GM12892 (cell line): ENCODE data around the gene HOXC6.
A peak's percentile ranks its signal among the peaks of the same experiment; 100 is the strongest.

Experiments
- DNase-seq: peaks from one replicate; pipeline ENCODE4 v3.0.0; 2011; ENCODE audit not compliant: insufficient read length
- FAIRE-seq: peaks from 2 replicates; lab custom pipeline; 2011; peaks lifted over from hg19 to GRCh38; lab: Jason Lieb, UNC
- POLR2A ChIP-seq: IDR thresholded peaks from 2 replicates; pipeline ENCODE4 v1.6.1; 2011; ENCODE audit warnings: low read depth, low read length, control low read depth
- POLR2AphosphoS5 ChIP-seq: IDR thresholded peaks from 2 replicates; pipeline ENCODE4 v1.6.1; 2011; ENCODE audit warnings: low read depth, low read length, control low read depth
- TAF1 ChIP-seq: IDR thresholded peaks from 2 replicates; pipeline ENCODE4 v1.6.1; 2011; ENCODE audit warnings: low read depth, mild to moderate bottlenecking, control low read depth, low read length, borderline replicate concordance

Gene HOXC6

GRCh38 chr12:53994264-53995001 lies 33.8 kb upstream of the HOXC6 start:
- TF ChIP-seq POLR2A (no peak), TAF1 (no peak), POLR2AphosphoS5 (no peak)
- DNase-seq (no peak), FAIRE-seq (no peak)

- no peak for FAIRE-seq
- no peak for DNase-seq
- TF ChIP-seq POLR2A (no peak), TAF1 (no peak), POLR2AphosphoS5 (no peak)
These were observed 33.2 kb upstream of the HOXC6 start for GRCh38 chr12:53995002-53995377.

- DNase-seq, result no peak
- no peak for TF ChIP-seq TAF1
- no peak for TF ChIP-seq POLR2AphosphoS5
- TF ChIP-seq POLR2A, result no peak
- peak; percentile 61 for FAIRE-seq
These were observed 32.6 kb upstream of the HOXC6 start for GRCh38 chr12:53995378-53996239.

- TF ChIP-seq POLR2A (no peak), POLR2AphosphoS5 (no peak), TAF1 (no peak)
- no peak for DNase-seq
- peak; percentile 84 for FAIRE-seq
These were observed 31.7 kb upstream of the HOXC6 start for GRCh38 chr12:53996240-53997203.

- TF ChIP-seq TAF1 (no peak), POLR2A (no peak), POLR2AphosphoS5 (no peak)
- no peak for DNase-seq
- no peak for FAIRE-seq
These were observed 30.8 kb upstream of the HOXC6 start for GRCh38 chr12:53997204-53998109.

DNA sequence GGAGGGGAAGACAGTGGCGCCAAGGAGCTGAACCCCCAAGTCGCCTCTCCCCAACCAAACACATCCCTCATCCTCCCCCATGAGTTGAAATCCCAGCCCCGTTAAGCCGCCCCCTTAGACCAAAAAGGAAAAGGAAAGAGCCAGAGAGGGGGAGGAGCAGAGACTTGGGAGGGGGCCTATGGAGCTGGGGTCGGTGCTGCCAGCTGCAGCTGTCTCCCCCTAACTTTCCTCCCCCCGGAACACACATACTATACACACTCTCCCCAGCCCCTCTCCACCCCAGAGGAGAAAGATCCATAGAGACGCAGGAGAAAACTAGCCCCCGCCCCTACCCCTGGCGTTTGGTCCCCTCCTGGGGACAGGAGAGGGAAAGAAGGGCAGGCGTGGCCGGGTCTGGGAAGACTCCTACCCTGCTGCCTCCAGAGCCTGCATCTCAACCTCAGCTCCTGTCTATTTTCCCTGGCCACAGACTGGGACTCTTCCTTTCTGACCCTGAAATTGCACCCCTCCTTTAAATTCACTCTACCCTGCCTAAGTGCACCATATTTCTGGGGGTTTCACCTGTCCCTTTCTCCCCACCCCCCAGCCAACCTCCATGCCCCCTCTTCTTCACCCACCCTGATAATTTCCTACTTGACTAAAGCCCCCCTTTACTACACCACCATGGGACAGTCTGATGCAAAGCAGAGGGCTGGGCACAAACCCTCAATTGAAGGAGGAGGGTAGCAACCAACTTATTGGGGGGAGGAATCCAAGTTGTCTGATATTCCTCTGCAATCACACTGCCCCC lies 29.9 kb upstream of the HOXC6 start:
- no peak for DNase-seq
- TF ChIP-seq POLR2AphosphoS5 (no peak), POLR2A (no peak), TAF1 (no peak)
- FAIRE-seq, result no peak

DNA sequence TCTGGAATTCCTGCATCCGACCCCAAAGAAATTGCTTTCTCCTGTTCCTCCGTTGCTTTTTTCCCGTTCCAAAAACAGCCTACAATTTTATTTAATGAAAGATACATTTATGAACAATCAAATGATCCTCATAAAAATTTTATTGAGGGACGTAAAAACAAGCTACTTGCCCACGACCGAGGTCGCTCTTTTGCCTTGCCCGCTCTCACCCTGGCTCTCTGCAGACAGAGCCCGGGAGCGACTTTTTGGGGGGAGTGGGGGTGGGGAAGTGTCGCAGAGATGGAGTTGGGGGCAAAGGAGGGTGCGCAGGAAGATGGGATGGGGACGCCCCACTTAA lies 29.4 kb upstream of the HOXC6 start:
- FAIRE-seq (no peak), DNase-seq (no peak)
- TF ChIP-seq POLR2AphosphoS5 (no peak), POLR2A (no peak), TAF1 (no peak)

DNA sequence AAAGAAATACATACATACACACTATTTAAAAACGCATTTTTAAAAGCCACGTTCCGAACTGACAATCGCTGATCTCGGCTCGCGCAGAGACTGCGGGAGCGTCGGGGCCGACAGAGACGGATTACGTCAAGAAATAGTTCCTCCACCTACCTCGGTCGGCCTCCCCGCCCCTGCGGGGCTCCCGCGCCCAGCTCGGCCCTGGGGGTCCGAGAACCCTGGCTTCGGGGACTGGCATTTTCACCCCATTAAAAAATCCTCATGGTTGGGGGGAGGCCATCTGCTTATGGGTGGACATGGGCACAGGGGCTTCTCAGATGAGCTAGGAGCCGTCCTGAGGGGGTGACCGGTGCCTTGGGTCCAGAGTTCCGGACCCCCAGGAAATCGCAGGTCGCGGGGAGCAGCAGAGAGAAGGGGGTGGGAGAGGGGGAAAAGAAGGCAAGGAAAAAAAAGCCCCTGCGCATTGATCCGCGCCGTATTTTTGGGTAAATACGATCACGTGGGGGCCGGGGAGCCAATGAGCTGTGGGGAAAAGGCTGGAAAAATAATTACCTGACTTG lies 28.6 kb upstream of the HOXC6 start:
- no peak for DNase-seq
- TF ChIP-seq POLR2A, result no peak
- no peak for TF ChIP-seq POLR2AphosphoS5
- TF ChIP-seq TAF1, result no peak
- FAIRE-seq, result no peak

DNA sequence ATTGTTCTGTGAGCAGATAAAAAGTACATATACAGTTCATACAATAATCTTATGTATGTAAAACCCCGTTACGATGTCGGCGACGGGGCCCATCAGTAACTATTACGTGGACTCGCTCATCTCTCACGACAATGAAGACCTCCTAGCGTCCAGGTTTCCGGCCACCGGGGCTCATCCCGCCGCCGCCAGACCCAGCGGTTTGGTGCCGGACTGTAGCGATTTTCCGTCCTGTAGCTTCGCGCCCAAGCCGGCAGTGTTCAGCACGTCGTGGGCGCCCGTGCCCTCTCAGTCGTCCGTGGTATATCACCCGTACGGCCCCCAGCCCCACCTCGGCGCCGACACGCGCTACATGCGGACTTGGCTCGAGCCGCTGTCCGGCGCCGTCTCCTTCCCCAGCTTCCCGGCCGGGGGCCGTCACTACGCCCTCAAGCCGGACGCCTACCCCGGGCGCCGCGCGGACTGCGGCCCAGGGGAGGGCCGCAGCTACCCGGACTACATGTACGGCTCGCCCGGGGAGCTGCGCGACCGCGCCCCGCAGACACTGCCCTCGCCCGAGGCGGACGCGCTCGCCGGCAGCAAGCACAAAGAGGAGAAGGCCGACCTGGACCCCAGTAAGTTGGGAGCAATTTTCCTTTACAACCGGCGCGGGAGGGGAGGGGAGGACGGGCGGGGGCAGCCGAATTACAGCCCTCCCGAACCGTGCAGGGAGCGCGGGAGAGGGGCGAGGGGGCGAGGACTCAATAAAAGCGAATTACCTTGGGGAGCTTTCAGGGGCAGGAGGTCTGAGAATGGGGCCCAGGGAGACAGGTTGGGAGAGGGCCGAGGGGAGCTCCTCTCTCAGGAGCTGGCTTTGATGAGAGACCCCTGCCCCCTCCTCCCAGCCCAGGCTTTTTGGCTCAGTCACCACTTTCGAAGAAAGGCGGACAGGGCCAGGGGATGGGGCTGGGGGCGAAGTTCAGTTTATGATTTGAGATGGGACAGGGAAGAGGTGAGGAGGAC lies 27.8 kb upstream of the HOXC6 start, which contains the start of gene HOXC9:
TSS of gene HOXC9 (plus strand) at position 46 of the 999 bp plus-strand sequence. CDS start at position 74, 28 bp downstream.
- DNase-seq (no peak), FAIRE-seq (no peak)
- no peak for TF ChIP-seq TAF1
- TF ChIP-seq POLR2AphosphoS5, result no peak
- no peak for TF ChIP-seq POLR2A
